MM.1S (cell line): Measurements from ENCODE around the gene ERC2.

ENCODE experiments used
- DNase-seq: peaks from one replicate; pipeline ENCODE4 v3.0.0-alpha.2; 2015
- H2AFZ ChIP-seq: fragments of 300-600 bp; sonication (generic); 2 replicates; pipeline ENCODE4 v1.6.0; 2016; ENCODE audit warnings: antibody characterized with exemption, low read length
- H3F3A ChIP-seq: fragments of 300-600 bp; sonication (generic); 2 replicates; pipeline ENCODE4 v1.6.1; 2016; ENCODE audit warnings: mild to moderate bottlenecking, antibody characterized with exemption, low read length, moderate library complexity, mixed read lengths; ENCODE audit not compliant: insufficient read depth
- H3K27ac ChIP-seq: fragments of 300-600 bp; sonication (generic); 2 replicates; pipeline ENCODE4 v1.5.1; 2016; ENCODE audit warnings: mild to moderate bottlenecking, low read length
- H3K27me3 ChIP-seq: fragments of 300-600 bp; sonication (generic); replicated peaks from 2 replicates; pipeline ENCODE4 v1.6.0; 2016; ENCODE audit warnings: low read length; ENCODE audit not compliant: insufficient read depth
- H3K36me3 ChIP-seq: fragments of 300-600 bp; sonication (generic); replicated peaks from 2 replicates; pipeline ENCODE4 v1.6.1; 2016; ENCODE audit warnings: mild to moderate bottlenecking, low read length, mixed read lengths; ENCODE audit not compliant: insufficient read depth
- H3K4me1 ChIP-seq: fragments of 300-600 bp; sonication (generic); 2 replicates; pipeline ENCODE4 v1.6.1; 2016; ENCODE audit warnings: low read length, mixed read lengths
- H3K4me2 ChIP-seq: fragments of 300-600 bp; sonication (generic); 2 replicates; pipeline ENCODE4 v1.6.0; 2016; ENCODE audit warnings: low read depth, low read length
- H3K4me3 ChIP-seq: fragments of 300-600 bp; sonication (generic); 2 replicates; pipeline ENCODE4 v1.5.1; 2016; ENCODE audit warnings: low read length, mixed read lengths
- H3K79me2 ChIP-seq: fragments of 300-600 bp; sonication (generic); 2 replicates; pipeline ENCODE4 v1.6.1; 2016; ENCODE audit warnings: mixed run types, low read length, mixed read lengths
- H3K9ac ChIP-seq: fragments of 300-600 bp; sonication (generic); 2 replicates; pipeline ENCODE4 v1.6.1; 2016; ENCODE audit warnings: low read length, mixed read lengths
- H3K9me2 ChIP-seq: fragments of 300-600 bp; sonication (generic); replicated peaks from 2 replicates; pipeline ENCODE4 v1.6.1; 2016; ENCODE audit warnings: mild to moderate bottlenecking, low read length, mixed read lengths; ENCODE audit not compliant: insufficient read depth
- H3K9me3 ChIP-seq: fragments of 300-600 bp; sonication (generic); replicated peaks from 2 replicates; pipeline ENCODE4 v1.6.1; 2016; ENCODE audit warnings: mild to moderate bottlenecking, low read length, mixed read lengths; ENCODE audit not compliant: insufficient read depth
- H4K20me1 ChIP-seq: fragments of 300-600 bp; sonication (generic); 2 replicates; pipeline ENCODE4 v1.6.1; 2016; ENCODE audit warnings: mild to moderate bottlenecking, low read length, moderate library complexity, mixed read lengths; ENCODE audit not compliant: insufficient read depth
- EZH2 ChIP-seq: fragments of 300-600 bp; sonication (generic); optimal IDR thresholded peaks from 2 replicates; pipeline ENCODE3; 2017; ENCODE audit warnings: low read depth, mild to moderate bottlenecking, antibody characterized with exemption, low read length, mixed read lengths
- EZH2phosphoT487 ChIP-seq: fragments of 300-600 bp; sonication (generic); IDR thresholded peaks from 2 replicates; pipeline ENCODE4 v1.6.1; 2018; ENCODE audit warnings: antibody characterized with exemption, low read length
- TF ChIP-seq, protein P1 (sequence below): fragments of 300-600 bp; sonication (generic); IDR thresholded peaks from 2 replicates; pipeline ENCODE4 v1.5.1; 2016; ENCODE audit warnings: antibody characterized with exemption, low read length, mixed read lengths

Gene ERC2

GRCh38 chr3:56001537-56001936 lies 466.7 kb downstream of the ERC2 start:
- Histone ChIP-seq H2AFZ (no peak overlapping the region), H3K4me3 (no peak overlapping the region), H3K9me2 (no peaks in the 10 kb centered on the region), H3K4me2 (no peak overlapping the region), H3K27ac (no peak overlapping the region), H3K9ac (no peak overlapping the region), H3K27me3 (no peaks in the 10 kb centered on the region), H3F3A (no peaks in the 10 kb centered on the region), H3K9me3 (no peaks in the 10 kb centered on the region), H3K4me1 (no peaks in the 10 kb centered on the region), H4K20me1 (no peaks in the 10 kb centered on the region), H3K79me2 (no peaks in the 10 kb centered on the region), H3K36me3 (no peaks in the 10 kb centered on the region)
- DNase-seq: no peak
- TF ChIP-seq EZH2phosphoT487 (no peak), EZH2 (no peak)
- TF ChIP-seq, protein P1, sequence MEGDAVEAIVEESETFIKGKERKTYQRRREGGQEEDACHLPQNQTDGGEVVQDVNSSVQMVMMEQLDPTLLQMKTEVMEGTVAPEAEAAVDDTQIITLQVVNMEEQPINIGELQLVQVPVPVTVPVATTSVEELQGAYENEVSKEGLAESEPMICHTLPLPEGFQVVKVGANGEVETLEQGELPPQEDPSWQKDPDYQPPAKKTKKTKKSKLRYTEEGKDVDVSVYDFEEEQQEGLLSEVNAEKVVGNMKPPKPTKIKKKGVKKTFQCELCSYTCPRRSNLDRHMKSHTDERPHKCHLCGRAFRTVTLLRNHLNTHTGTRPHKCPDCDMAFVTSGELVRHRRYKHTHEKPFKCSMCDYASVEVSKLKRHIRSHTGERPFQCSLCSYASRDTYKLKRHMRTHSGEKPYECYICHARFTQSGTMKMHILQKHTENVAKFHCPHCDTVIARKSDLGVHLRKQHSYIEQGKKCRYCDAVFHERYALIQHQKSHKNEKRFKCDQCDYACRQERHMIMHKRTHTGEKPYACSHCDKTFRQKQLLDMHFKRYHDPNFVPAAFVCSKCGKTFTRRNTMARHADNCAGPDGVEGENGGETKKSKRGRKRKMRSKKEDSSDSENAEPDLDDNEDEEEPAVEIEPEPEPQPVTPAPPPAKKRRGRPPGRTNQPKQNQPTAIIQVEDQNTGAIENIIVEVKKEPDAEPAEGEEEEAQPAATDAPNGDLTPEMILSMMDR: no peak

DNA sequence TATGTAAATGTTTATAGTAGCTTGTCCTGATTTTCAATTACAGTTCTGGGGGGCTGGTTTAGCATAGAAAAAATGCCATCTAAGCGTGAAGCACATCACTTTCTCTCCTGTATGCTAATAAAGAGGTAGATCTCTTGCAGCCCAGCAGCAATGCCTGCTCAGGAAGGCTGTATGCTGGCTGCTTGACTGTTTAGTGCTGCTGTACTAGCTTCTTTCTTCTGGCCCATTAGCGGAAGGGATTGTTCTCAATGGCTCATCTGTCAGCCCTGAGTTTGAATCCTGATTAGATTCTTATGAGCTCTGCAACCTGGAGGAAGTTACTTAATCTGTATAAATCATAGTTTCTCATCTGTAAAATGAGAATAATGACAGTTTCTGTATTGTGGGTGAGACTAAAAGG lies 478.9 kb downstream of the ERC2 start:
- TF ChIP-seq, protein P1: no peak
- TF ChIP-seq EZH2 (no peak), EZH2phosphoT487 (no peak)
- no peak overlapping the region for H3K4me2 ChIP-seq
- H3K4me1 ChIP-seq: no peaks in the 10 kb centered on the region

DNA sequence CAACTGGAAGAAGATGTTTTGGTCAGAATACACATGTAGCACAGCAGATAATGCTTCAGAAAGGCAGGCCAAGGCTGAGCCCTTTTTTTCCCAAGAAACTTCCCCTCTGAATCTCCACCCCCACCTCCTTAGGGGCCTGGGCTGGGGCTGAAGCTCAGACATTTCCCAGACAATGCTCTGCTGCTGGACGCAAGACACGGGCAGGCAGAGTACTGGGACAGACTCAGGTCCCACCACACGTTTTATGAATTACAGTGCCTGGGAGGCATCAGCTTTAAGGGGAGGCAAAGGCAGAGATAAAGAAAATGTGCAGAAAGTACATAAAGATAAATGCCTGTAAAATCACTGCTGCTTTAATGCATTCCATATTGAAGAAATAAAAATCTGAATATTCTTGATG lies 479.4 kb downstream of the ERC2 start:
- no peak overlapping the region for H3K9ac ChIP-seq
- no peak overlapping the region for H3K4me2 ChIP-seq
- H3K9me3 ChIP-seq: no peaks in the 10 kb centered on the region
- TF ChIP-seq EZH2 (no peak), EZH2phosphoT487 (no peak)
- TF ChIP-seq, protein P1: no peak
- no peaks in the 10 kb centered on the region for H3K4me1 ChIP-seq
- no peaks in the 10 kb centered on the region for H3K9me2 ChIP-seq
- no peak overlapping the region for H2AFZ ChIP-seq
- H3K36me3 ChIP-seq: no peaks in the 10 kb centered on the region
- no peaks in the 10 kb centered on the region for H3K27me3 ChIP-seq
- H3F3A ChIP-seq: no peaks in the 10 kb centered on the region
- no peak overlapping the region for H3K27ac ChIP-seq
- H3K79me2 ChIP-seq: no peaks in the 10 kb centered on the region
- no peaks in the 10 kb centered on the region for H4K20me1 ChIP-seq
- H3K4me3 ChIP-seq: no peak overlapping the region
- DNase-seq: no peak

More for the DNA sequence above, 478.9 kb downstream of the ERC2 start:
- H3K9ac ChIP-seq: no peak overlapping the region
- no peak overlapping the region for H2AFZ ChIP-seq
- H3K4me3 ChIP-seq: no peak overlapping the region
- no peaks in the 10 kb centered on the region for H3K9me2 ChIP-seq
- no peaks in the 10 kb centered on the region for H3K27me3 ChIP-seq
- H3K79me2 ChIP-seq: no peaks in the 10 kb centered on the region
- no peaks in the 10 kb centered on the region for H4K20me1 ChIP-seq
- H3K9me3 ChIP-seq: no peaks in the 10 kb centered on the region
- H3K27ac ChIP-seq: no peak overlapping the region
- H3K36me3 ChIP-seq: no peaks in the 10 kb centered on the region
- no peaks in the 10 kb centered on the region for H3F3A ChIP-seq
- no peak for DNase-seq
